Measurements from ENCODE around the gene HPSE2. TPM values are rescaled to one million over a fixed set of nuclear protein-coding genes. Genes with fewer than 3 reads are reported as not detected.

HPSE2 gene
- total and polyA plus RNA-seq, 2 experiments from 2014 or later = 0.10 to 0.24 TPM

DNA sequence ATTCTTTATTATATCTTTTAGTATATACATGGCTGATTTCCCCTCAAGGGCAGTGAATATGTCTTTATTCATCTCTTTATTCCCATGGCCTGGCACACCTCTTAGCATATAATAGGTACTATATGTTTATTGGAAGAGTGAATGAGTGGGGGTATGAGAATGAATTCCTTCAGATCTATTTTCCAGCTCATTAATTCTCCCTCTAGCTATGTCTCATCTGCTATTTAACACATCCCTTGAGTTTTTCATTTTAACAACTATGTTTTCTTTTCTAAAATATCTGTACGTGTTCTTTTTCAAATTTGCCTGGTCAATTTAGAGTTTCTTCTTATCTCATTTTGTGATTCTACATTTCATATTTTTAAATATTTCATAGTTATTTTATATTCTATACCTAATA, 803.3 kb downstream of the HPSE2 start:
- no peak for ATAC-seq
- Mint-ChIP-seq H3K4me3 (no peak overlapping the region), H3K27ac (no peak overlapping the region), H3K4me1 (no peaks in the 10 kb centered on the region), H3K9me3 (peaks cover 22% of the 10 kb centered on the region), H3K27me3 (ENCODE audit: insufficient read depth, low read depth, poor library complexity) (peaks cover 3% of the 10 kb centered on the region), H3K36me3 (ENCODE audit: low read depth) (peaks cover 69% of the 10 kb centered on the region)
- H4K20me1 ChIP-seq (replicated peaks; ENCODE audit: insufficient read depth) = 0 out of 2 replicates have a peak, but pooled peaks cover 2% of the 10 kb centered on the region
- H3K4me1 ChIP-seq (ENCODE audit: insufficient read depth) = no peaks in the 10 kb centered on the region
- no peak overlapping the region for H3K27ac ChIP-seq (ENCODE audit: low read depth)
- no peak overlapping the region for H3K4me2 ChIP-seq
- H3F3A ChIP-seq (replicated peaks; ENCODE audit: low read depth) = no peaks in the 10 kb centered on the region
- no peaks in the 10 kb centered on the region for H3K27me3 ChIP-seq (ENCODE audit: insufficient read depth)
- H3K9me2 ChIP-seq (ENCODE audit: insufficient read depth) = no peaks in the 10 kb centered on the region
- peaks cover 13% of the 10 kb centered on the region for H3K36me3 ChIP-seq (ENCODE audit: insufficient read depth)
- no peak overlapping the region for H3K4me3 ChIP-seq
- no peak overlapping the region for H2AFZ ChIP-seq
- H3K79me2 ChIP-seq (replicated peaks; ENCODE audit: insufficient read depth) = no peaks in the 10 kb centered on the region
- DNase-seq (ENCODE audit: low spot score) = no peak
- TF ChIP-seq STAT1 (IDR thresholded peaks at IDR 0.05; ENCODE audit: unreplicated experiment) (no peak), ZNF331 (CRISPR knock-in tag; IDR thresholded peaks at IDR 0.05; ENCODE audit: low read depth) (no peak), CREB1 (CRISPR knock-in tag; IDR thresholded peaks at IDR 0.05; ENCODE audit: low read depth) (no peak), REST (IDR thresholded peaks at IDR 0.05; ENCODE audit: unreplicated experiment) (no peak), ZNF114 (CRISPR knock-in tag; IDR thresholded peaks at IDR 0.05) (no peak), EZH2phosphoT487 (IDR thresholded peaks at IDR 0.05; ENCODE audit: unreplicated experiment) (no peak), JUNB (IDR thresholded peaks at IDR 0.05; ENCODE audit: unreplicated experiment) (no peak)
- TF ChIP-seq, protein P1, sequence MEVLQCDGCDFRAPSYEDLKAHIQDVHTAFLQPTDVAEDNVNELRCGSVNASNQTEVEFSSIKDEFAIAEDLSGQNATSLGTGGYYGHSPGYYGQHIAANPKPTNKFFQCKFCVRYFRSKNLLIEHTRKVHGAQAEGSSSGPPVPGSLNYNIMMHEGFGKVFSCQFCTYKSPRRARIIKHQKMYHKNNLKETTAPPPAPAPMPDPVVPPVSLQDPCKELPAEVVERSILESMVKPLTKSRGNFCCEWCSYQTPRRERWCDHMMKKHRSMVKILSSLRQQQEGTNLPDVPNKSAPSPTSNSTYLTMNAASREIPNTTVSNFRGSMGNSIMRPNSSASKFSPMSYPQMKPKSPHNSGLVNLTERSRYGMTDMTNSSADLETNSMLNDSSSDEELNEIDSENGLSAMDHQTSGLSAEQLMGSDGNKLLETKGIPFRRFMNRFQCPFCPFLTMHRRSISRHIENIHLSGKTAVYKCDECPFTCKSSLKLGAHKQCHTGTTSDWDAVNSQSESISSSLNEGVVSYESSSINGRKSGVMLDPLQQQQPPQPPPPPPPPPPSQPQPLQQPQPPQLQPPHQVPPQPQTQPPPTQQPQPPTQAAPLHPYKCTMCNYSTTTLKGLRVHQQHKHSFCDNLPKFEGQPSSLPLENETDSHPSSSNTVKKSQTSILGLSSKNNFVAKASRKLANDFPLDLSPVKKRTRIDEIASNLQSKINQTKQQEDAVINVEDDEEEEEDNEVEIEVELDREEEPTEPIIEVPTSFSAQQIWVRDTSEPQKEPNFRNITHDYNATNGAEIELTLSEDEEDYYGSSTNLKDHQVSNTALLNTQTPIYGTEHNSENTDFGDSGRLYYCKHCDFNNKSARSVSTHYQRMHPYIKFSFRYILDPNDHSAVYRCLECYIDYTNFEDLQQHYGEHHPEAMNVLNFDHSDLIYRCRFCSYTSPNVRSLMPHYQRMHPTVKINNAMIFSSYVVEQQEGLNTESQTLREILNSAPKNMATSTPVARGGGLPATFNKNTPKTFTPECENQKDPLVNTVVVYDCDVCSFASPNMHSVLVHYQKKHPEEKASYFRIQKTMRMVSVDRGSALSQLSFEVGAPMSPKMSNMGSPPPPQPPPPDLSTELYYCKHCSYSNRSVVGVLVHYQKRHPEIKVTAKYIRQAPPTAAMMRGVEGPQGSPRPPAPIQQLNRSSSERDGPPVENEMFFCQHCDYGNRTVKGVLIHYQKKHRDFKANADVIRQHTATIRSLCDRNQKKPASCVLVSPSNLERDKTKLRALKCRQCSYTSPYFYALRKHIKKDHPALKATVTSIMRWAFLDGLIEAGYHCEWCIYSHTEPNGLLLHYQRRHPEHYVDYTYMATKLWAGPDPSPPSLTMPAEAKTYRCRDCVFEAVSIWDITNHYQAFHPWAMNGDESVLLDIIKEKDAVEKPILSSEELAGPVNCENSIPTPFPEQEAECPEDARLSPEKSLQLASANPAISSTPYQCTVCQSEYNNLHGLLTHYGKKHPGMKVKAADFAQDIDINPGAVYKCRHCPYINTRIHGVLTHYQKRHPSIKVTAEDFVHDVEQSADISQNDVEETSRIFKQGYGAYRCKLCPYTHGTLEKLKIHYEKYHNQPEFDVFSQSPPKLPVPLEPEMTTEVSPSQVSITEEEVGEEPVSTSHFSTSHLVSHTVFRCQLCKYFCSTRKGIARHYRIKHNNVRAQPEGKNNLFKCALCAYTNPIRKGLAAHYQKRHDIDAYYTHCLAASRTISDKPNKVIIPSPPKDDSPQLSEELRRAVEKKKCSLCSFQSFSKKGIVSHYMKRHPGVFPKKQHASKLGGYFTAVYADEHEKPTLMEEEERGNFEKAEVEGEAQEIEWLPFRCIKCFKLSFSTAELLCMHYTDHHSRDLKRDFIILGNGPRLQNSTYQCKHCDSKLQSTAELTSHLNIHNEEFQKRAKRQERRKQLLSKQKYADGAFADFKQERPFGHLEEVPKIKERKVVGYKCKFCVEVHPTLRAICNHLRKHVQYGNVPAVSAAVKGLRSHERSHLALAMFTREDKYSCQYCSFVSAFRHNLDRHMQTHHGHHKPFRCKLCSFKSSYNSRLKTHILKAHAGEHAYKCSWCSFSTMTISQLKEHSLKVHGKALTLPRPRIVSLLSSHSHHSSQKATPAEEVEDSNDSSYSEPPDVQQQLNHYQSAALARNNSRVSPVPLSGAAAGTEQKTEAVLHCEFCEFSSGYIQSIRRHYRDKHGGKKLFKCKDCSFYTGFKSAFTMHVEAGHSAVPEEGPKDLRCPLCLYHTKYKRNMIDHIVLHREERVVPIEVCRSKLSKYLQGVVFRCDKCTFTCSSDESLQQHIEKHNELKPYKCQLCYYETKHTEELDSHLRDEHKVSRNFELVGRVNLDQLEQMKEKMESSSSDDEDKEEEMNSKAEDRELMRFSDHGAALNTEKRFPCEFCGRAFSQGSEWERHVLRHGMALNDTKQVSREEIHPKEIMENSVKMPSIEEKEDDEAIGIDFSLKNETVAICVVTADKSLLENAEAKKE (CRISPR knock-in tag; IDR thresholded peaks at IDR 0.05) = no peak
- TF ChIP-seq, protein P2, sequence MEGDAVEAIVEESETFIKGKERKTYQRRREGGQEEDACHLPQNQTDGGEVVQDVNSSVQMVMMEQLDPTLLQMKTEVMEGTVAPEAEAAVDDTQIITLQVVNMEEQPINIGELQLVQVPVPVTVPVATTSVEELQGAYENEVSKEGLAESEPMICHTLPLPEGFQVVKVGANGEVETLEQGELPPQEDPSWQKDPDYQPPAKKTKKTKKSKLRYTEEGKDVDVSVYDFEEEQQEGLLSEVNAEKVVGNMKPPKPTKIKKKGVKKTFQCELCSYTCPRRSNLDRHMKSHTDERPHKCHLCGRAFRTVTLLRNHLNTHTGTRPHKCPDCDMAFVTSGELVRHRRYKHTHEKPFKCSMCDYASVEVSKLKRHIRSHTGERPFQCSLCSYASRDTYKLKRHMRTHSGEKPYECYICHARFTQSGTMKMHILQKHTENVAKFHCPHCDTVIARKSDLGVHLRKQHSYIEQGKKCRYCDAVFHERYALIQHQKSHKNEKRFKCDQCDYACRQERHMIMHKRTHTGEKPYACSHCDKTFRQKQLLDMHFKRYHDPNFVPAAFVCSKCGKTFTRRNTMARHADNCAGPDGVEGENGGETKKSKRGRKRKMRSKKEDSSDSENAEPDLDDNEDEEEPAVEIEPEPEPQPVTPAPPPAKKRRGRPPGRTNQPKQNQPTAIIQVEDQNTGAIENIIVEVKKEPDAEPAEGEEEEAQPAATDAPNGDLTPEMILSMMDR (conservative IDR thresholded peaks at IDR 0.05; ENCODE audit: low read depth in 2 of 2) = no peak

Data from GM23338 (cell line).